Measurements from ENCODE around the gene CD44.

The CD44 gene

GRCh38 chr11:35179466-35180135, 40.6 kb downstream of the CD44 start:
- no peak for DNase-seq

GRCh38 chr11:35180317-35181233, 41.6 kb downstream of the CD44 start:
- peak in 1 of 3 experiments; percentile 4 for DNase-seq

DNA sequence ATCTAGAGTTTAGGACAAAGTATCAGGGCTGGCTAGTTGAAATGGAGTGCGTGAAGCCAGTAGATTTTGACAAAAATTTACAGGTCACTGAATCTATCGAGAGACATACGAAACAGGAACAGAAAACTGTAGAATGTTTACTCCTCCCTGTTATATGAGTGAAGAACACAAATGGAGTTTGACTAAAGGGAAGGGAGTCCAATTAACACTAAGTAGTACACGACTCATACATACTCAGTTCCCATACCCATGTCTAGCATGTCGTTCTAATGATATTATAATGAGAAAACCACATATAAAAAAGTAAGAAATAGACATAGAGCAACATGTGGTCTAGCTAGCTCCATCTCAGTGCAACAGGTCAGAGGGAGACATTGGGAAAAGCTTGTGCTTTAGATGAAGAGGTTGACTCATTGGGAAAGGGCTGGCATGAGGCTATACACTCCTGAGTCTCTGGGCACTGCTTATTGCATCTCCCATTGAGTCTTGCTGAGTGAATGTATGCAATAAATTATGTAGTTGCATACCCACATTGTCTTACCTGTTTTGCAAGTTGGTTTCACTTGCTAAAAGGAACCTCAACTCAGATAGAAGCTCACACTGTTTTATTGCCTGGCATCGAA, 43.5 kb downstream of the CD44 start:
- no peak for DNase-seq

DNA sequence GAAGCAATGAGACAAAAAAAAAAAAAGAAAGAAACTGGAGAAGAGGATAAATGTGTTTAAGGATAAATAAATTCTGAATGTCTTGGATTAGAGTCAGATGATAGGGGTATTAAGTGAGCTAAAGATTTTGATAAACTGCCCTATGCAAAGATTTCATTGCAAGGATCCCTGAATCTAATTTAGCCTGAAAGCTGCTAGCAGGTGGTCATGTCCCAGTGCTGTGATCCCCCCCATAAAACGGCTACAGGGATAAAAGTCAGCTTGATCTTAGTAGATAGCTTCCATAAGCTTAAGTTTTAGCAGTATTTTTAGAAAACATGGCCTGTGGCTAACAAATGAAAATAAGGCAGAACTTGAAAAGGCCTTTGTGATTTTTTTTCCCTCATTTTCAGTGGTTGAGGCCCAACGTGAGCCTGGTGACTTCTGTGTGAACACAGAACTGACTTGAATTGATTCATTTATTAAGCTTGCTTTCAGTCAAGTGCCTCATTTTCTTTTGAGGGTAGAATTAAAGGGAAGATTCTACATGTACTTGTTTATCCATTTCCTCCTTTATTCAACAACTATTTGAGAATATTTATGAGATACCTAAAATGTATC, 44.5 kb downstream of the CD44 start:
- DNase-seq = no peak

GRCh38 chr11:35185696-35186095, 46.7 kb downstream of the CD44 start:
- no peak for DNase-seq

GRCh38 chr11:35187996-35188395, 49.0 kb downstream of the CD44 start:
- DNase-seq = no peak

- DNase-seq = no peak
Measured at GRCh38 chr11:35190804-35191348, 51.9 kb downstream of the CD44 start.

DNA sequence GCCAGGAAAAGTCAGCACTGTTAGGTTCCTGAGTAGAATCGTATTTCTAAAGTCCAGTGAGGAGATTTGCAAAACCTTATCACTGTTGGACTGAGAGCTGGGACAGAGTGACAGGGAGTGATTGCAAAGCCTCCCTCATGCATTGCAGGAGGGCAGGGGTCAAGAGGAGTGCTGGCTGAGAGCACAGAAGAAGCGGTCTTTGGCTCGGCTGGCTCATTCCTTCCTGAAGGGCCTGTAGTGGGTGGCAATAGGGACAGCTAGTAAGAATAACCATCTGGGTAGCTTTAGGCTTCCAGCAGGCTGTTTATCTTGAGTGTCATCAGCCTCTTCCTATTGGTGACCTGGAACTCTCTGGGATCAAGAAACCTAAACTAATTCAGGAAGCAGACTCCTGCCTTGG, 53.4 kb downstream of the CD44 start:
- no peak for DNase-seq

- DNase-seq = no peak
Measured at GRCh38 chr11:35193767-35194166, 54.8 kb downstream of the CD44 start.

- no peak for DNase-seq
Measured at GRCh38 chr11:35197292-35197691, 58.3 kb downstream of the CD44 start.

DNA sequence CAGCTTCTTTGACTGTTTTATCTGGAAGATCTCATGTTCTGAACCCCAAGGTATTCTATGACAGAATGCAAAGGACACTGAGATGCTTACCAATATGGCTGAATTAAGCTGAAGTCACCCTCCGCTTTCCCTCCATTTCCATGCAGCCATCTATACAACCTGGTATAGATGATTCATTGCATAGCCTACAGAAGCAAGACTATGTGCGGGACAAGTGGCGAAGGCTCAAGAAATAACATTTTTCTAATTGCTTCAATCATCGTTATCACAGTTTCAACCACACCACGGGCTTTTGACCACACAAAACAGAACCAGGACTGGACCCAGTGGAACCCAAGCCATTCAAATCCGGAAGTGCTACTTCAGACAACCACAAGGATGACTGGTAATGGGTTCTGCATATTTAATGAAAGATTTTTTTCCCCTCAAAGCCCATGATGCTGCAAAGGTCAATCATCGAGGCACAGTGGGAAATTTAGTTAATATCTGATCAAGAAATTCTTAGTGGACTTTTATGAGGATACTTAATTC, 61.9 kb downstream of the CD44 start:
- DNase-seq = no peak

- DNase-seq = no peak
Measured at GRCh38 chr11:35204614-35205013, 65.6 kb downstream of the CD44 start.

- DNase-seq = no peak
Measured at GRCh38 chr11:35206616-35207015, 67.6 kb downstream of the CD44 start.

DNA sequence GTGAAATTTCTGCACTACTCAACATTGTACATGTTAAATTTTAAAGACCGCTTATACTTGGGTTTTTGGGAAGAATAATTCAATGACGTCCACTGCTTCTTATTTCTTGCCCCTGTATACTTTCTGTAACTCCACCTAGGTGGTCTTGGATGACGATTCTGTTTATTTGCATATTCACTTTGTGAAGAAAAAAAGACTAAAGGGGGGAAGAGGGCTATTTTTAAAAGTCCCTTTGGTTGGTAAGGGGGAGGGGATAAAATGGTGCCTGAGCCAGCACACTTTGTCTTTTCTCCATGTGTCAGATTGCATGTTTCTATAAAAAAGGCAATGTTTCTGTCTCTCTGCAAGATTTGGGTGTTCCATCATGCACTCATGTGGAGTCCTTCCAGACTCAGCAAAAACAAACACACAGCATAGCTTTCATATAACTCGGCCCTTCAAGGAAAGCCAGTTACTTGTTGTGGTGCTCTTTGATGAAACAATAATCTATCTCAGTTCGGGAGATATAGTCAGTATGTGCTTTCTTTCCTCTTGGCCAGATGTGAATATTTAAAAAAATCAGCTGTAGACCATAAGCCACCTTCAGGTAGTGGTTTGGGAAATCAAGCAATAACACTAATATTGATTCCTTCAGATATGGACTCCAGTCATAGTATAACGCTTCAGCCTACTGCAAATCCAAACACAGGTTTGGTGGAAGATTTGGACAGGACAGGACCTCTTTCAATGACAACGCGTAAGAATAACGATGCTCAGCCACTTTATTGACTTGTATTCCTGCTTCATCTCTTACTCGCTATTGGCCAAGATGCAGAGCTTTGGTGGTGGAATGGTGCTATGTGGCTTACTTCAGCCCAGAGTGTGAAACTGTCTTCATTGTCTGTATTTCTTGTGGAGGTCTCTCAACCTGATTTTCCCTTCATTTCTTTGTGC, 68.8 kb downstream of the CD44 start:
- no peak for DNase-seq

GRCh38 chr11:35208795-35209194, 69.8 kb downstream of the CD44 start:
- DNase-seq = no peak

DNA sequence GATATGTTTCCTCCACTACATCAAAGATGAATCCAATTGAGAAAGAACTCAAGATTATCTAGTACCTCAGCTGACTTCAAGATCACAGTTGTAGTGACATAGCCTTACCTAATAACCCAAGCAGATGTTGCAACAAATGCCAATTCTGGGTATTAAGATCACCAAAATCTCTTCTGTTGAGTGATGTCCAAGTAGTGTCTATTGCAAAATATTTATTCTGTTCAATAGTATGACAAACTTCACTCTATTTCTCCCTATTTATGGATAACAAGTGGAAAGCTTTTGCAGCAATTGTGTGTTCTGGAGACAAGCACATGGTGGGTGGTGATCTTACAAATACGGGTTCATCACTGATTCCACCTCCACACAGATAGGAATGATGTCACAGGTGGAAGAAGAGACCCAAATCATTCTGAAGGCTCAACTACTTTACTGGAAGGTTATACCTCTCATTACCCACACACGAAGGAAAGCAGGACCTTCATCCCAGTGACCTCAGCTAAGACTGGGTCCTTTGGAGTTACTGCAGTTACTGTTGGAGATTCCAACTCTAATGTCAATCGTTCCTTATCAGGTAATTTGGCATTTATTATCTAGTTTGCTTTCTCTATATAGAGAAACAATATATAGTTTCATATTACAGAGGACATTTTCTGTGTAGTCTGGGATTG, 72.0 kb downstream of the CD44 start:
- no peak for DNase-seq

GRCh38 chr11:35211952-35212351, 73.0 kb downstream of the CD44 start:
- no peak for DNase-seq

- DNase-seq = no peak
Measured at GRCh38 chr11:35214226-35214770, 75.3 kb downstream of the CD44 start.

DNA sequence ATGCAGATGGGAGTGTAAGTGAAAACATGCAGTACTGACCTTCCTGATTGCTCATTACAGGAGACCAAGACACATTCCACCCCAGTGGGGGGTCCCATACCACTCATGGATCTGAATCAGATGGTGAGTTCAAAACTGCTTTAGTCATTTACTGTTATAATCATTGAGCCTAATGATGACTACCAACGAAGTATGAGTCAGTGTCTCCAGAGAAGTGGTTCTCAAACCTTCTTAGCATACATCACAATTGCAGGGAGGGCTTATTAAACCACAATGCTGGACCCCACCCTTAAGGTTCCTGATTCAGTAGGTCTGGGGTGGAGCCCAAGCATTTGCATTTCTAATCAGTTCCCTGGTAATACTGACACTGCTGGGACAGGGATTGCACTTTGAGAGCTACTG, 75.8 kb downstream of the CD44 start:
- no peak for DNase-seq

GRCh38 chr11:35215945-35216344, 77.0 kb downstream of the CD44 start:
- peak in 1 of 3 experiments; percentile 9 for DNase-seq

Measured in NCI-H1417 (cell line).